Mononuclear cell (primary cell): ENCODE results near the gene KAT5. TPM values are rescaled to one million over a fixed set of nuclear protein-coding genes. Genes with fewer than 3 reads are reported as not detected.
"Not testable (repeated sequence)": the region's sequence is repeated elsewhere in the genome, so short reads cannot be mapped to it uniquely, and the experiment has no call there.

Experiments used
- H3K27me3 ChIP-seq: 2 replicates; pipeline ENCODE4 v1.6.0; 2011; ENCODE audit warnings: low read length, control low read depth; ENCODE audit not compliant: insufficient read depth
- H3K4me1 ChIP-seq: 2 replicates; pipeline ENCODE4 v1.5.1; 2011; ENCODE audit warnings: mild to moderate bottlenecking, low read length, control low read depth; ENCODE audit not compliant: insufficient read depth
- H3K4me3 ChIP-seq: 2 replicates; pipeline ENCODE4 v1.5.1; 2011; ENCODE audit warnings: mild to moderate bottlenecking, low read length, moderate library complexity
- H3K9me3 ChIP-seq: 2 replicates; pipeline ENCODE4 v1.5.1; 2011; ENCODE audit warnings: low read depth, mild to moderate bottlenecking, control low read depth, low read length
- total RNA-seq: library from RNA; depleted of rRNA; stranded (reverse); fragments of >200 nt; gene quantifications from one replicate; pipeline ENCODE4 v1.2.3, GENCODE V29; 2012

The KAT5 gene
- total RNA-seq, 1 donor: 38.0 TPM

GRCh38 chr11:65762169-65762568 lies 50.1 kb downstream of the KAT5 start:
- not testable (repeated sequence) for H3K27me3 ChIP-seq, H3K9me3 ChIP-seq, H3K4me3 ChIP-seq, H3K4me1 ChIP-seq

- H3K27me3 ChIP-seq, H3K4me1 ChIP-seq, H3K9me3 ChIP-seq, H3K4me3 ChIP-seq: not testable (repeated sequence)
Measured at GRCh38 chr11:65762816-65763215, 50.8 kb downstream of the KAT5 start.

- no peaks in the 10 kb centered on the region for H3K9me3 ChIP-seq
- H3K27me3 ChIP-seq: no peaks in the 10 kb centered on the region
- H3K4me1 ChIP-seq: peaks cover 17% of the 10 kb centered on the region
- H3K4me3 ChIP-seq: no peak overlapping the region
Measured at GRCh38 chr11:65764434-65764833, 52.4 kb downstream of the KAT5 start.

GRCh38 chr11:65766535-65766934 lies 54.5 kb downstream of the KAT5 start:
- no peak overlapping the region for H3K4me3 ChIP-seq
- no peaks in the 10 kb centered on the region for H3K9me3 ChIP-seq
- H3K27me3 ChIP-seq: no peaks in the 10 kb centered on the region
- H3K4me1 ChIP-seq: peaks cover 28% of the 10 kb centered on the region

- no peaks in the 10 kb centered on the region for H3K27me3 ChIP-seq
- no peaks in the 10 kb centered on the region for H3K9me3 ChIP-seq
- no peak overlapping the region for H3K4me3 ChIP-seq
- H3K4me1 ChIP-seq: peaks cover 28% of the 10 kb centered on the region
Measured at GRCh38 chr11:65767406-65767805, 55.4 kb downstream of the KAT5 start.

GRCh38 chr11:65767806-65768205 lies 55.8 kb downstream of the KAT5 start:
- peaks cover 31% of the 10 kb centered on the region for H3K4me1 ChIP-seq
- H3K27me3 ChIP-seq, H3K4me3 ChIP-seq, H3K9me3 ChIP-seq: not testable (repeated sequence)

Other genes starting within 250 kb of the KAT5 start
- 22,943 TPM for gene MALAT1, start 213.2 kb upstream of the KAT5 start, total RNA-seq
- gene SCYL1, start 187.2 kb upstream of the KAT5 start, total RNA-seq: 36.4 TPM
- 25.6 TPM for gene LTBP3, start 153.9 kb upstream of the KAT5 start, total RNA-seq
- 16.8 TPM for gene ZNRD2, start 141.8 kb upstream of the KAT5 start, total RNA-seq
- gene FAM89B, start 139.7 kb upstream of the KAT5 start, total RNA-seq: 18.1 TPM
- gene EHBP1L1, start 136.2 kb upstream of the KAT5 start, total RNA-seq: 79.1 TPM
- 1.7 TPM for gene KCNK7, start 116.5 kb upstream of the KAT5 start, total RNA-seq
- gene MAP3K11, start 98.0 kb upstream of the KAT5 start, total RNA-seq: 41.1 TPM
- gene PCNX3, start 96.5 kb upstream of the KAT5 start, total RNA-seq: 15.0 TPM
- gene SIPA1, start 74.2 kb upstream of the KAT5 start, total RNA-seq: 75.2 TPM
- gene RELA, start 49.3 kb upstream of the KAT5 start, total RNA-seq: 107 TPM
- gene RNASEH2C, start 8.5 kb downstream of the KAT5 start, total RNA-seq: 26.4 TPM
- gene AP5B1, start 68.7 kb downstream of the KAT5 start, total RNA-seq: 26.7 TPM
- gene OVOL1, start 74.8 kb downstream of the KAT5 start, total RNA-seq: not detected
- gene SNX32, start 121.7 kb downstream of the KAT5 start, total RNA-seq: not detected
- 731 TPM for gene CFL1, start 145.9 kb downstream of the KAT5 start, total RNA-seq
- gene MUS81, start 148.2 kb downstream of the KAT5 start, total RNA-seq: 17.3 TPM
- gene EFEMP2, start 160.5 kb downstream of the KAT5 start, total RNA-seq: 1.3 TPM
- 130 TPM for gene CTSW, start 167.6 kb downstream of the KAT5 start, total RNA-seq
- 40.3 TPM for gene FIBP, start 176.2 kb downstream of the KAT5 start, total RNA-seq
- 22.5 TPM for gene CCDC85B, start 178.4 kb downstream of the KAT5 start, total RNA-seq
- 4.0 TPM for gene FOSL1, start 188.1 kb downstream of the KAT5 start, total RNA-seq
- gene C11orf68, start 206.8 kb downstream of the KAT5 start, total RNA-seq: 7.6 TPM
- gene DRAP1, start 207.2 kb downstream of the KAT5 start, total RNA-seq: 65.6 TPM
- 0.10 TPM for gene TSGA10IP, start 233.2 kb downstream of the KAT5 start, total RNA-seq
- gene SART1, start 249.5 kb downstream of the KAT5 start, total RNA-seq: 41.6 TPM